Panc1 (cell line): ENCODE results near the gene UQCC2.

Source experiments
- CTCF ChIP-seq: fragments of 450-650 bp; IDR thresholded peaks from 2 replicates; pipeline ENCODE4 v1.5.1; 2017; ENCODE audit warnings: mild to moderate bottlenecking
- SIN3A ChIP-seq: IDR thresholded peaks from 2 replicates; pipeline ENCODE4 v1.6.1; 2012; ENCODE audit warnings: low read depth, mild to moderate bottlenecking, low read length, moderate library complexity, borderline replicate concordance; ENCODE audit not compliant: insufficient read depth

GRCh38 chr6:33725222-33725621, 13.7 kb upstream of the UQCC2 start:
- no peak for TF ChIP-seq CTCF
- no peak for TF ChIP-seq SIN3A
